H1 (cell line): Measurements from ENCODE around the gene ADPRHL1. TPM values are rescaled to one million over a fixed set of nuclear protein-coding genes. Genes with fewer than 3 reads are reported as not detected.

Source experiments
- CTCF ChIA-PET: fragments of 300-600 bp; sonication (Branson Sonifier 250); formaldehyde crosslinking; loops from one replicate; lab custom pipeline; 2021; ENCODE audit not compliant: partially characterized antibody; lab: Charles Lee
- POLR2A ChIA-PET: fragments of 300-600 bp; sonication (Branson Sonifier 250); formaldehyde crosslinking; loops from one replicate; lab custom pipeline; 2021; ENCODE audit warnings: inconsistent platforms; ENCODE audit not compliant: partially characterized antibody; lab: Charles Lee
- DNase-seq, 2 experiments: peaks; one replicate each; pipeline versions ENCODE4 v3.0.0 to v3.0.0-alpha.2; 2010 to 2022; ENCODE audit warnings: low spot score in 2 of 2, low read depth in 1 of 2, mixed read lengths in 1 of 2
- FAIRE-seq: peaks from 2 replicates; lab custom pipeline; 2011; peaks lifted over from hg19 to GRCh38; lab: Jason Lieb, UNC
- H2AFZ ChIP-seq: 2 replicates; pipeline ENCODE4 v1.8.1; 2012; ENCODE audit warnings: low read length, inconsistent platforms
- H2AK5ac ChIP-seq: 2 replicates; pipeline ENCODE4 v1.6.1; 2013; ENCODE audit warnings: low read depth, low read length
- H2BK120ac ChIP-seq: replicated peaks from 2 replicates; pipeline ENCODE3; 2013; ENCODE audit warnings: low read depth, low read length, inconsistent platforms
- H2BK12ac ChIP-seq: 2 replicates; pipeline ENCODE4 v1.6.1; 2013; ENCODE audit warnings: low read depth, low read length
- H2BK15ac ChIP-seq: 2 replicates; pipeline ENCODE4 v1.6.1; 2013; ENCODE audit warnings: low read length
- H2BK20ac ChIP-seq: 2 replicates; pipeline ENCODE4 v1.6.1; 2013; ENCODE audit warnings: low read length
- H2BK5ac ChIP-seq: 2 replicates; pipeline ENCODE4 v1.6.1; 2013; ENCODE audit warnings: low read depth, low read length
- H3K14ac ChIP-seq: 2 replicates; pipeline ENCODE4 v1.6.1; 2013; ENCODE audit warnings: inconsistent platforms; ENCODE audit not compliant: insufficient read length
- H3K18ac ChIP-seq: 2 replicates; pipeline ENCODE4 v1.6.1; 2013; ENCODE audit warnings: low read length; ENCODE audit errors: extremely low read depth
- H3K23ac ChIP-seq: 2 replicates; pipeline ENCODE4 v1.6.1; 2013; ENCODE audit warnings: inconsistent platforms; ENCODE audit not compliant: insufficient read length
- H3K23me2 ChIP-seq: 2 replicates; pipeline ENCODE4 v1.6.1; 2013; ENCODE audit warnings: low read depth, low read length
- H3K27ac ChIP-seq: 2 replicates; pipeline ENCODE4 v1.6.1; 2011; ENCODE audit warnings: low read depth, low read length, inconsistent platforms
- H3K27me3 ChIP-seq, 4 experiments: replicated peaks in 1 of 4; 1 replicate in 1 of 4; 2 replicates in 3 of 4; pipeline versions ENCODE4 v1.6.1 to v1.8.1; 2011 to 2013; ENCODE audit warnings: low read length in 3 of 4, mild to moderate bottlenecking in 3 of 4, inconsistent platforms in 2 of 4, mixed read lengths in 2 of 4, moderate library complexity in 1 of 4; ENCODE audit not compliant: control insufficient read depth in 3 of 4, insufficient read depth in 3 of 4; ENCODE audit errors: extremely low read depth in 1 of 4
- H3K36me3 ChIP-seq, 4 experiments: 2 replicates each; pipeline versions ENCODE4 v1.6.1 to v1.8.1; 2011 to 2013; ENCODE audit warnings: mild to moderate bottlenecking in 4 of 4, low read length in 3 of 4, moderate library complexity in 2 of 4, control low read depth in 1 of 4, inconsistent platforms in 1 of 4; ENCODE audit not compliant: insufficient read depth in 4 of 4, control insufficient read depth in 2 of 4
- H3K4ac ChIP-seq: replicated peaks from 2 replicates; pipeline ENCODE3; 2013; ENCODE audit warnings: low read length, low read depth, mixed read lengths, inconsistent platforms; ENCODE audit not compliant: insufficient read length
- H3K4me1 ChIP-seq, 4 experiments: replicated peaks in 1 of 4; 1 replicate in 1 of 4; 2 replicates in 3 of 4; pipeline versions ENCODE4 v1.6.1 to v1.8.1; 2011 to 2013; ENCODE audit warnings: low read length in 3 of 4, inconsistent platforms in 2 of 4, mixed read lengths in 1 of 4; ENCODE audit not compliant: insufficient read depth in 4 of 4, control insufficient read depth in 3 of 4
- H3K4me2 ChIP-seq, 2 experiments: 2 replicates each; pipeline versions ENCODE4 v1.6.1 to v1.8.1; 2011 to 2013; ENCODE audit warnings: low read depth in 2 of 2, low read length in 2 of 2, control low read depth in 1 of 2, inconsistent platforms in 1 of 2, mild to moderate bottlenecking in 1 of 2; ENCODE audit not compliant: insufficient read depth in 1 of 2
- H3K4me3 ChIP-seq, 4 experiments: fragments of 200-600, 300-600 bp in 1 of 4; sonication (generic), shearing (Covaris generic), sonication (Bioruptor Twin) in 1 of 4; 2 replicates each; pipeline versions ENCODE4 v1.5.1 to v1.8.1; 2011 to 2016; ENCODE audit warnings: low read length in 4 of 4, low read depth in 3 of 4, control low read depth in 2 of 4, inconsistent platforms in 2 of 4, mild to moderate bottlenecking in 2 of 4, mixed read lengths in 1 of 4, moderate library complexity in 1 of 4; ENCODE audit not compliant: insufficient read depth in 2 of 4; ENCODE audit errors: extremely low read depth in 1 of 4
- H3K56ac ChIP-seq: replicated peaks from 2 replicates; pipeline ENCODE3; 2013; ENCODE audit warnings: low read depth, mild to moderate bottlenecking, mixed read lengths, low read length, inconsistent platforms; ENCODE audit not compliant: insufficient read length
- H3K79me1 ChIP-seq: 2 replicates; pipeline ENCODE4 v1.6.1; 2013; ENCODE audit warnings: low read depth, low read length, control low read depth
- H3K79me2 ChIP-seq, 2 experiments: 2 replicates each; pipeline versions ENCODE4 v1.6.1 to v1.8.1; 2012 to 2013; ENCODE audit warnings: low read length in 2 of 2, mild to moderate bottlenecking in 2 of 2, inconsistent platforms in 1 of 2; ENCODE audit not compliant: insufficient read depth in 2 of 2, control insufficient read depth in 1 of 2
- H3K9ac ChIP-seq, 4 experiments: replicated peaks in 1 of 4; 1 replicate in 1 of 4; 2 replicates in 3 of 4; pipeline versions ENCODE4 v1.6.1 to v1.8.1; 2011 to 2013; ENCODE audit warnings: low read depth in 3 of 4, low read length in 3 of 4, control low read depth in 2 of 4, mild to moderate bottlenecking in 2 of 4, moderate library complexity in 2 of 4, inconsistent platforms in 1 of 4; ENCODE audit errors: extremely low read depth in 1 of 4
- H3K9me3 ChIP-seq, 2 experiments: 2 replicates each; pipeline versions ENCODE4 v1.6.1 to v1.8.1; 2012 to 2013; ENCODE audit warnings: mild to moderate bottlenecking in 2 of 2, moderate library complexity in 2 of 2, control low read depth in 1 of 2, inconsistent platforms in 1 of 2, low read depth in 1 of 2, low read length in 1 of 2, mixed read lengths in 1 of 2; ENCODE audit not compliant: insufficient read depth in 2 of 2
- H4K20me1 ChIP-seq, 2 experiments: replicated peaks in 1 of 2; 2 replicates each; pipeline versions ENCODE3 to v1.8.1; 2011 to 2013; ENCODE audit warnings: inconsistent platforms in 2 of 2, low read length in 2 of 2, mild to moderate bottlenecking in 1 of 2; ENCODE audit not compliant: insufficient read depth in 2 of 2, control insufficient read depth in 1 of 2
- H4K5ac ChIP-seq: 2 replicates; pipeline ENCODE4 v1.6.1; 2013; ENCODE audit warnings: low read length, low read depth, mixed read lengths, inconsistent platforms; ENCODE audit not compliant: insufficient read length
- H4K8ac ChIP-seq: 2 replicates; pipeline ENCODE4 v1.8.0; 2013; ENCODE audit warnings: mild to moderate bottlenecking, moderate library complexity, low read length, inconsistent platforms; ENCODE audit not compliant: insufficient read depth; ENCODE audit errors: extremely low read depth
- H4K91ac ChIP-seq: replicated peaks from 2 replicates; pipeline ENCODE3; 2013; ENCODE audit warnings: low read length, mixed read lengths, inconsistent platforms; ENCODE audit not compliant: insufficient read length
- CBX8 ChIP-seq: fragments of 300-800, 300-1000 bp; sonication (generic); IDR thresholded peaks from 2 replicates; pipeline ENCODE4 v1.7.1; 2016; ENCODE audit warnings: low read depth, low read length, borderline replicate concordance
- CTCF ChIP-seq, 3 experiments: IDR thresholded peaks; 1 replicate in 2 of 3; 2 replicates in 1 of 3; pipeline versions ENCODE4 v1.5.1 to v1.6.1; 2011; ENCODE audit warnings: low read length in 3 of 3, mild to moderate bottlenecking in 3 of 3, inconsistent platforms in 2 of 3, low read depth in 1 of 3, moderate library complexity in 1 of 3; ENCODE audit not compliant: insufficient read depth in 1 of 3; ENCODE audit errors: control extremely low read depth in 1 of 3
- SAP30 ChIP-seq: fragments of 300-600 bp; sonication (generic); IDR thresholded peaks from 2 replicates; pipeline ENCODE4 v1.7.1; 2012; ENCODE audit warnings: low read length, moderate library complexity, mild to moderate bottlenecking, inconsistent platforms; ENCODE audit not compliant: insufficient read depth, insufficient replicate concordance
- WGBS, 2 experiments: shearing (Covaris generic) in 1 of 2; methylation state at CpG; one replicate each; pipeline versions ENCODE4 v1.1.6 to v1.1.7; 2013 to 2015; ENCODE audit warnings: low lambda C conversion rate in 2 of 2, mixed read lengths in 2 of 2, inconsistent platforms in 1 of 2, low coverage in 1 of 2, missing lambda C conversion rate in 1 of 2; ENCODE audit not compliant: insufficient replicate concordance in 2 of 2, insufficient coverage in 1 of 2, insufficient read length in 1 of 2; ENCODE audit errors: extremely low coverage in 1 of 2, missing lambda C conversion rate in 1 of 2; 5-methylcytosine and 5-hydroxymethylcytosine counted together
- polyA plus RNA-seq, 7 experiments: library from polyadenylated mRNA; depleted of rRNA in 3 of 7; stranded (reverse) in 5 of 7; unstranded in 2 of 7; fragments of >200 nt in 5 of 7; fragments of 200-250 nt in 2 of 7; gene quantifications; 1 replicate in 5 of 7; 2 replicates in 1 of 7; 4 replicates in 1 of 7; pipeline versions ENCODE4 v1.2.1 to v1.2.3, GENCODE V29; 2011 to 2013; ENCODE audit warnings: missing spikeins in 2 of 7, mixed read lengths in 2 of 7
- total RNA-seq: library from RNA; stranded (reverse); fragmentation: NEBNext Ultra II Directional; extraction: Animal tissue kit (Norgen Biotek cat#: 25700); gene quantifications from 2 replicates; pipeline ENCODE4 v1.2.1, GENCODE V29; 2021

Gene ADPRHL1
- total and polyA plus RNA-seq, 2 of the 8 experiments (the other 6 are each of a cell fraction or from before 2014, with no cell fraction given) = 0.74 to 1.7 TPM

GRCh38 chr13:113383089-113383488 lies 70.2 kb downstream of the ADPRHL1 start:
- Histone ChIP-seq H4K20me1 (no peaks in the 10 kb centered on the region), H2BK12ac (no peak overlapping the region), H2AFZ (no peak overlapping the region), H3K9me3 (peaks cover 36 to 41% of the 10 kb centered on the region in 2 experiments), H3K79me1 (no peaks in the 10 kb centered on the region), H2AK5ac (no peak overlapping the region), H3K23ac (no peak overlapping the region), H3K4me3 (no peak overlapping the region), H3K79me2 (no peaks in the 10 kb centered on the region), H3K23me2 (no peaks in the 10 kb centered on the region), H3K4me1 (peaks cover 0 to 7% (median 5%) of the 10 kb centered on the region in 4 experiments; a peak in 5 of 7 replicates), H3K14ac (no peak overlapping the region), H4K5ac (no peak overlapping the region), H3K56ac (no peak overlapping the region), H3K36me3 (peaks cover 0 to 2% (median 0%) of the 10 kb centered on the region in 4 experiments; a peak in 1 of 8 replicates), H3K4me2 (no peak overlapping the region), H4K91ac (no peak overlapping the region), H2BK20ac (no peak overlapping the region), H2BK120ac (no peak overlapping the region), H4K8ac (no peak overlapping the region), H3K9ac (no peak overlapping the region), H3K27me3 (no peaks in the 10 kb centered on the region), H3K27ac (no peak overlapping the region), H2BK5ac (no peak overlapping the region), H2BK15ac (no peak overlapping the region), H3K18ac (no peak overlapping the region), H3K4ac (no peak overlapping the region)
- no peak for TF ChIP-seq SAP30
- no peak for TF ChIP-seq CBX8
- TF ChIP-seq CTCF (IDR thresholded peaks at IDR 0.05; ENCODE audit: control extremely low read depth in 1 of 3, insufficient read depth in 1 of 3, low read depth in 1 of 3, low read length in 3 of 3) = no peak
- CTCF ChIA-PET = interaction anchor here (1.5 to 1.8 kb wide), 2 partner anchors 8 to 11 kb away, joined by 4 to 9 read pairs; no protein-coding TSS in a partner anchor
- WGBS, 2 experiments = 89% methylated on average over 9 of the region's 9 CpGs; no CpG with 5 or more reads in 1 of the 2 experiments
- FAIRE-seq (no peak), DNase-seq (no peak)
- POLR2A ChIA-PET = no interaction called here
